ENCODE data around the gene KRT35. TPM values are rescaled to one million over a fixed set of nuclear protein-coding genes. Genes with fewer than 3 reads are reported as not detected.

The KRT35 gene
- total and polyA plus RNA-seq, 2 of the 13 experiments (the other 11 are each of a cell fraction or from before 2014, with no cell fraction given): not detected

DNA sequence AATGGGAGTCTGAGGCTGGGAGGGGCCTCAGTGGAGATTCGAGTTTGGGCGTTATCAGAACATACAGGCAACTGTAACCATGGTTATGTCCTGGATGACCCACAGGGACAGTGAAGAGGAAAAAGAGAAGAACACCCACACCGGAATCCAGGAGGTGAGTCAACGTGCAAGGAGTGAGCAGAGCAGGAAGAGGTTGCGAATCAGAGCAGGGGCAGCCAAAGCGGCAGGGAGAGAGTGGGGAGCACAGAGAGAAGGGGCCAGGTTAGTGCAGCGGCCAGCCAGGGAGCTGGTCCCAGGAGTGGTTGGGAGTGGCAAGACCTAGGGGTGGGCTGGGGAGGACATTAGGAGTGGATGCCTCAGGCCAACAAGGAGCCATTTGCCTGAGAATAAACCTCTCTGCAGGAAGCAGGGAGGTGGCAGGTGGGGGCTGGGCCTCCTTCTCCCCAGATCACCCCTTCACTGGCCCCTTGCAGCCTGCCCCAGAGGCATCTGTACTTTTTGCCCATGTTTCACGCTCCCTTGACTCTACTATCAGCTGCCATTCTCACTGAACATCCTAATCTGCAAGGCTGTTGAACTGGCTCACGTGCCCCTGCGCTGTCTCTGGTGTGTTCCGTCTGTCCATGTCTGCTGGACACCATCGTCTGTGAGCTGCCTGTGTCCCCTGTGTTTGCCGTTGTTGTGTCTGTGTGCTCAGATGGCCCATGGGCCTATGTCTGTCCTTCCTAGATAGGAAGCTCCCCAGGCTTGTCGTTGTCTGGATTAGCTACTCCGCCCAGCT lies 19.4 kb upstream of the KRT35 start:
- DNase-seq (ENCODE audit: low spot score) (no peak), ATAC-seq (no peak), FAIRE-seq (no peak)
- CTCF ChIA-PET (ENCODE audit: low intra/inter-chr PET ratio, low total read pairs): no interaction called here
- Histone ChIP-seq H3K9me3 (ENCODE audit: low read length) (no peaks in the 10 kb centered on the region), H3K27me3 (ENCODE audit: control insufficient read depth in 1 of 2, insufficient read depth in 2 of 2, low read length in 2 of 2) (peaks cover 9 to 44% of the 10 kb centered on the region in 2 experiments), H3K4me3 (replicated peaks in 1 of 3; ENCODE audit: insufficient read depth in 1 of 3, low read depth in 2 of 3, low read length in 3 of 3) (no peak overlapping the region), H3K9ac (ENCODE audit: insufficient read depth, low read depth, low read length) (no peak overlapping the region), H3K4me1 (ENCODE audit: insufficient read depth, low read length) (peaks cover 6% of the 10 kb centered on the region; the same call in 1 of the 2 replicates), H3K4me2 (ENCODE audit: low read depth, low read length) (no peak overlapping the region), H2AFZ (ENCODE audit: low read length) (no peak overlapping the region), H3K27ac (ENCODE audit: extremely low read length, insufficient read depth, low read length) (no peak overlapping the region), H4K20me1 (ENCODE audit: insufficient read depth, low read length) (no peaks in the 10 kb centered on the region), H3K79me2 (ENCODE audit: insufficient read depth, low read length) (no peaks in the 10 kb centered on the region), H3K36me3 (replicated peaks in 1 of 2; ENCODE audit: control insufficient read depth in 1 of 2, insufficient read depth in 2 of 2, low read length in 2 of 2) (no peaks in the 10 kb centered on the region)
- in situ Hi-C loops (cut with HindIII; ENCODE audit: extremely low pct_ligation_motif_present, low pct_unique_long_range_greater_than_20kb) (no loop called here), intact Hi-C loops (cut with micrococcal nuclease; ENCODE audit: unreplicated experiment) (no loop called here)
- WGBS (ENCODE audit: low lambda C conversion rate): 29% methylated on average over 15 of the region's 15 CpGs
- no TSS peak for BruUV-seq (replicated peaks)
- POLR2A ChIA-PET: no interaction called here
- no peak for TF ChIP-seq ZNF20 (CRISPR knock-in tag; IDR thresholded peaks at IDR 0.05)
- no peak for TF ChIP-seq RBM22 (optimal IDR thresholded peaks at IDR 0.05; ENCODE audit: low read length)
- no peak for TF ChIP-seq RFXAP (CRISPR knock-in tag; IDR thresholded peaks at IDR 0.05; ENCODE audit: borderline replicate concordance)
- TF ChIP-seq, protein P1, sequence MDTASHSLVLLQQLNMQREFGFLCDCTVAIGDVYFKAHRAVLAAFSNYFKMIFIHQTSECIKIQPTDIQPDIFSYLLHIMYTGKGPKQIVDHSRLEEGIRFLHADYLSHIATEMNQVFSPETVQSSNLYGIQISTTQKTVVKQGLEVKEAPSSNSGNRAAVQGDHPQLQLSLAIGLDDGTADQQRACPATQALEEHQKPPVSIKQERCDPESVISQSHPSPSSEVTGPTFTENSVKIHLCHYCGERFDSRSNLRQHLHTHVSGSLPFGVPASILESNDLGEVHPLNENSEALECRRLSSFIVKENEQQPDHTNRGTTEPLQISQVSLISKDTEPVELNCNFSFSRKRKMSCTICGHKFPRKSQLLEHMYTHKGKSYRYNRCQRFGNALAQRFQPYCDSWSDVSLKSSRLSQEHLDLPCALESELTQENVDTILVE (CRISPR knock-in tag; IDR thresholded peaks at IDR 0.05): no peak
- TF ChIP-seq ETV6 (CRISPR knock-in tag; conservative IDR thresholded peaks at IDR 0.05): no peak
- no peak for TF ChIP-seq ZBTB43 (CRISPR knock-in tag; conservative IDR thresholded peaks at IDR 0.05)
- no peak for TF ChIP-seq ZNF101 (CRISPR knock-in tag; IDR thresholded peaks at IDR 0.05; ENCODE audit: borderline replicate concordance, low read depth)
- TF ChIP-seq ZC3H13 (CRISPR knock-in tag; IDR thresholded peaks at IDR 0.05): no peak
- no peak for TF ChIP-seq PBX3 (CRISPR knock-in tag; IDR thresholded peaks at IDR 0.05; ENCODE audit: borderline replicate concordance)
- TF ChIP-seq IKZF4 (CRISPR knock-in tag; IDR thresholded peaks at IDR 0.05; ENCODE audit: borderline replicate concordance, low read depth, not compliant biosample characterization): no peak
- TF ChIP-seq HNF4G (IDR thresholded peaks at IDR 0.05; ENCODE audit: borderline replicate concordance, low read depth, low read length): no peak
- no peak for TF ChIP-seq HNF4G (CRISPR knock-in tag; IDR thresholded peaks at IDR 0.05; ENCODE audit: borderline replicate concordance, low read depth)
- no peak for TF ChIP-seq ZNF484 (CRISPR knock-in tag; IDR thresholded peaks at IDR 0.05; ENCODE audit: borderline replicate concordance, low read depth)
- no peak for TF ChIP-seq FOSL1 (CRISPR knock-in tag; IDR thresholded peaks at IDR 0.05; ENCODE audit: borderline replicate concordance)
- TF ChIP-seq, protein P2, sequence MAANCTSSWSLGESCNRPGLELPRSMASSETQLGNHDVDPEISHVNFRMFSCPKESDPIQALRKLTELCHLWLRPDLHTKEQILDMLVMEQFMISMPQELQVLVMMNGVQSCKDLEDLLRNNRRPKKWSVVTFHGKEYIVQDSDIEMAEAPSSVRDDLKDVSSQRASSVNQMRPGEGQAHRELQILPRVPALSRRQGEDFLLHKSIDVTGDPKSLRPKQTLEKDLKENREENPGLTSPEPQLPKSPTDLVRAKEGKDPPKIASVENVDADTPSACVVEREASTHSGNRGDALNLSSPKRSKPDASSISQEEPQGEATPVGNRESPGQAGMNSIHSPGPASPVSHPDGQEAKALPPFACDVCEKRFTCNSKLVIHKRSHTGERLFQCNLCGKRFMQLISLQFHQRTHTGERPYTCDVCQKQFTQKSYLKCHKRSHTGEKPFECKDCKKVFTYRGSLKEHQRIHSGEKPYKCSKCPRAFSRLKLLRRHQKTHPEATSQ (CRISPR knock-in tag; IDR thresholded peaks at IDR 0.05; ENCODE audit: borderline replicate concordance): no peak
- TF ChIP-seq MXD4 (CRISPR knock-in tag; IDR thresholded peaks at IDR 0.05): no peak
- TF ChIP-seq, protein P3, sequence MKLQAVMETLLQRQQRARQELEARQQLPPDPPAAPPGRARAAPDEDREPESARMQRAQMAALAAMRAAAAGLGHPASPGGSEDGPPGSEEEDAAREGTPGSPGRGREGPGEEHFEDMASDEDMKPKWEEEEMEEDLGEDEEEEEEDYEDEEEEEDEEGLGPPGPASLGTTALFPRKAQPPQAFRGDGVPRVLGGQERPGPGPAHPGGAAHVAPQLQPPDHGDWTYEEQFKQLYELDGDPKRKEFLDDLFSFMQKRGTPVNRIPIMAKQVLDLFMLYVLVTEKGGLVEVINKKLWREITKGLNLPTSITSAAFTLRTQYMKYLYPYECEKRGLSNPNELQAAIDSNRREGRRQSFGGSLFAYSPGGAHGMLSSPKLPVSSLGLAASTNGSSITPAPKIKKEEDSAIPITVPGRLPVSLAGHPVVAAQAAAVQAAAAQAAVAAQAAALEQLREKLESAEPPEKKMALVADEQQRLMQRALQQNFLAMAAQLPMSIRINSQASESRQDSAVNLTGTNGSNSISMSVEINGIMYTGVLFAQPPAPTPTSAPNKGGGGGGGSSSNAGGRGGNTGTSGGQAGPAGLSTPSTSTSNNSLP (IDR thresholded peaks at IDR 0.05; ENCODE audit: low read depth, low read length): no peak
